ENCODE measurements around the gene ISL1. TPM values are rescaled to one million over a fixed set of nuclear protein-coding genes. Genes with fewer than 3 reads are reported as not detected.
A peak's percentile ranks its signal among the peaks of the same experiment; 100 is the strongest.

ISL1 gene
- total and polyA plus RNA-seq, 2 of the 8 experiments (the other 6 are each of a cell fraction or from before 2014, with no cell fraction given): 0.05 to 0.19 TPM

DNA sequence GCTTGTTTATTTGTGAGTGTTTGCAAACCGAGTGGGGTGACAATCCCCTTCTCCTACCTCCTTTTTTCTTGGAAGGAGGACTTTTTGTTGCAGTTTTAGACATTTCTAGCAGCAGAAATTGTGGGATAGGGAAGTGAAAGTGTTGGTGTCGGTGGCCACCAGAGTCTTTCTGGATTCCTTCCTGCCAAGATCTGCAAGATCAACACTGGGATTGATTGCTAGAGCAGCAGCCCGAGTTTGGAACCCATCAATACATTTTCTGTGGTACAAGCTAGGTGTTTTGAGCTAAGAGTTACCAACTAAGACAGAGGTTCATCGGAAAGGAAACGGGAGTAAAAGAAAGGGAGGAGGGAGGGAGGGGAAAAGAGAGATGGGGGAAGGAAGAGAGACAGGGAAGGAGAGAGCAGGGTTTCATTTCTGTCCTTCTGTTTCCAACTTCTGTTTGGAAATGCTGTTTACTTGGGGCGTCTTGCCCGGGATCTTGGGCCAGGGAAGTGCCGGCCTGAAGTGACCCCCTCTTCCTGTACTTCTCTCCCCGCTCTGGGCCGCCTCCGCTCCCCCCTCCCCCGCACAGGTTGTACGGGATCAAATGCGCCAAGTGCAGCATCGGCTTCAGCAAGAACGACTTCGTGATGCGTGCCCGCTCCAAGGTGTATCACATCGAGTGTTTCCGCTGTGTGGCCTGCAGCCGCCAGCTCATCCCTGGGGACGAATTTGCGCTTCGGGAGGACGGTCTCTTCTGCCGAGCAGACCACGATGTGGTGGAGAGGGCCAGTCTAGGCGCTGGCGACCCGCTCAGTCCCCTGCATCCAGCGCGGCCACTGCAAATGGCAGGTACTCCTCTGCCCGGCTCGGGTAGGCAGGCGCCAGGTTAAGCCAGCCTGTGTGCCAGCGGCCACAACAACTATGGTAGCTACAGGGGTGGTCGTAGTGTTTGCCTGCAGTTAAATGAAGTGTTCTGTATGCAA, 4.0 kb downstream of the ISL1 start (continued):
- TF ChIP-seq, protein P1, sequence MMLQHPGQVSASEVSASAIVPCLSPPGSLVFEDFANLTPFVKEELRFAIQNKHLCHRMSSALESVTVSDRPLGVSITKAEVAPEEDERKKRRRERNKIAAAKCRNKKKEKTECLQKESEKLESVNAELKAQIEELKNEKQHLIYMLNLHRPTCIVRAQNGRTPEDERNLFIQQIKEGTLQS (IDR thresholded peaks at IDR 0.05; ENCODE audit: insufficient read depth, low read depth, low read length): no peak
- no peak for TF ChIP-seq PHF8 (conservative IDR thresholded peaks at IDR 0.05; ENCODE audit: low read depth, low read length)
- TF ChIP-seq GTF2F1 (IDR thresholded peaks at IDR 0.05; ENCODE audit: borderline replicate concordance, low read depth, low read length): no peak
- no peak for TF ChIP-seq ZNF274 (IDR thresholded peaks at IDR 0.05; ENCODE audit: borderline replicate concordance, extremely low read depth, low read length)
- peak; percentile 56; the same call in 1 of the 2 replicates for TF ChIP-seq EGR1 (IDR thresholded peaks at IDR 0.05; ENCODE audit: borderline replicate concordance, low read depth, low read length)
- TF ChIP-seq SP1 (IDR thresholded peaks at IDR 0.05; ENCODE audit: low read depth, low read length): no peak; the same call in 1 of the 2 replicates
- no peak for TF ChIP-seq NRF1 (IDR thresholded peaks at IDR 0.05; ENCODE audit: low read depth, low read length)
- no peak for TF ChIP-seq BACH1 (IDR thresholded peaks at IDR 0.05; ENCODE audit: low read length)
- TF ChIP-seq KDM1A (IDR thresholded peaks at IDR 0.05; ENCODE audit: borderline replicate concordance, low read length): no peak
- TF ChIP-seq TEAD4 (IDR thresholded peaks at IDR 0.05; ENCODE audit: low read depth, low read length): no peak
- no peak for TF ChIP-seq SP4 (IDR thresholded peaks at IDR 0.05; ENCODE audit: low read length)
- no peak for TF ChIP-seq KDM5A (IDR thresholded peaks at IDR 0.05; ENCODE audit: low read length)
- TF ChIP-seq FOSL1 (IDR thresholded peaks at IDR 0.05; ENCODE audit: insufficient read depth, low read depth, low read length): no peak
- TF ChIP-seq SIN3A (conservative IDR thresholded peaks at IDR 0.05 in 1 of 2, IDR thresholded peaks at IDR 0.05 in 1 of 2; ENCODE audit: low read depth in 1 of 2, low read length in 2 of 2): no peak
- no peak for TF ChIP-seq CREB1 (IDR thresholded peaks at IDR 0.05)
- no peak for TF ChIP-seq CEBPB (IDR thresholded peaks at IDR 0.05; ENCODE audit: low read depth, low read length)
- no peak for TF ChIP-seq SP2 (IDR thresholded peaks at IDR 0.05; ENCODE audit: low read length)
- no peak for TF ChIP-seq SAP30 (IDR thresholded peaks at IDR 0.05; ENCODE audit: insufficient read depth, insufficient replicate concordance, low read length)
- TF ChIP-seq TCF12 (IDR thresholded peaks at IDR 0.05; ENCODE audit: low read depth, low read length): 0 out of 2 replicates have a peak, but pooled peaks have one; percentile 56
- peak; percentile 95 for TF ChIP-seq ASH2L (IDR thresholded peaks at IDR 0.05; ENCODE audit: low read length)
- TF ChIP-seq HDAC6 (IDR thresholded peaks at IDR 0.05; ENCODE audit: low read depth, low read length): no peak
- TF ChIP-seq, protein P2, sequence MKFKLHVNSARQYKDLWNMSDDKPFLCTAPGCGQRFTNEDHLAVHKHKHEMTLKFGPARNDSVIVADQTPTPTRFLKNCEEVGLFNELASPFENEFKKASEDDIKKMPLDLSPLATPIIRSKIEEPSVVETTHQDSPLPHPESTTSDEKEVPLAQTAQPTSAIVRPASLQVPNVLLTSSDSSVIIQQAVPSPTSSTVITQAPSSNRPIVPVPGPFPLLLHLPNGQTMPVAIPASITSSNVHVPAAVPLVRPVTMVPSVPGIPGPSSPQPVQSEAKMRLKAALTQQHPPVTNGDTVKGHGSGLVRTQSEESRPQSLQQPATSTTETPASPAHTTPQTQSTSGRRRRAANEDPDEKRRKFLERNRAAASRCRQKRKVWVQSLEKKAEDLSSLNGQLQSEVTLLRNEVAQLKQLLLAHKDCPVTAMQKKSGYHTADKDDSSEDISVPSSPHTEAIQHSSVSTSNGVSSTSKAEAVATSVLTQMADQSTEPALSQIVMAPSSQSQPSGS (IDR thresholded peaks at IDR 0.05; ENCODE audit: low read length): no peak
- no peak for TF ChIP-seq POLR2A (IDR thresholded peaks at IDR 0.05; ENCODE audit: control extremely low read depth in 1 of 2, low read depth in 2 of 2, low read length in 2 of 2)

Measured in H1 (cell line).